A549 (cell line): ENCODE results near the gene FGF5. TPM values are rescaled to one million over a fixed set of nuclear protein-coding genes. Genes with fewer than 3 reads are reported as not detected.

ENCODE experiments used
- ATAC-seq, 2 experiments: fragments of 200-7000 bp in 1 of 2; fragments of >200 bp in 1 of 2; cut with Nextera tagmentation in 1 of 2; cut with Tn5 transposase in 1 of 2; 3 replicates each; pipeline versions ENCODE4 v1.8.0 to v1.9.1; 2018 to 2020; ENCODE audit warnings: mild to moderate bottlenecking in 1 of 2, moderate library complexity in 1 of 2
- CTCF ChIA-PET: fragments of 300-600 bp; sonication (Branson Sonifier 250); formaldehyde crosslinking; extraction: SDS; loops from one replicate; lab custom pipeline; 2021; ENCODE audit warnings: antibody characterized with exemption, inconsistent platforms; lab: Yijun Ruan, JAX
- POLR2A ChIA-PET: fragments of 350-600 bp; formaldehyde crosslinking; extraction: SDS; loops from one replicate; lab custom pipeline; 2021; ENCODE audit warnings: antibody characterized with exemption, inconsistent platforms; lab: Yijun Ruan, JAX
- DNase-seq, 2 experiments: peaks; one replicate each; pipeline versions ENCODE4 v3.0.0 to v3.0.0-alpha.2; 2011 to 2016; ENCODE audit warnings: low read depth in 1 of 2, low spot score in 1 of 2
- FAIRE-seq: peaks from 2 replicates; lab custom pipeline; 2011; peaks lifted over from hg19 to GRCh38; lab: Jason Lieb, UNC
- H3K27ac ChIP-seq, 2 experiments: fragments of >200 bp; sonication (Bioruptor Twin); formaldehyde crosslinking; 3 replicates each; pipeline ENCODE4 v1.5.1; 2016 to 2017
- H3K4me1 ChIP-seq: fragments of >200 bp; sonication (Bioruptor Twin); formaldehyde crosslinking; 3 replicates; pipeline ENCODE4 v1.6.1; 2016
- H3K4me2 ChIP-seq: fragments of >200 bp; sonication (Bioruptor Twin); formaldehyde crosslinking; 3 replicates; pipeline ENCODE4 v1.6.1; 2016
- H3K4me3 ChIP-seq: fragments of >200 bp; sonication (Bioruptor Twin); formaldehyde crosslinking; 3 replicates; pipeline ENCODE4 v1.5.1; 2016
- H3K9me3 ChIP-seq: fragments of >200 bp; sonication (Bioruptor Twin); formaldehyde crosslinking; 3 replicates; pipeline ENCODE4 v1.6.1; 2016
- ATOH8 ChIP-seq: fragments of 250-450 bp; sonication (Bioruptor Pico); IDR thresholded peaks from 2 replicates; pipeline ENCODE4 v1.5.0; 2020; ENCODE audit warnings: low read depth, mild to moderate bottlenecking, moderate library complexity
- BCL3 ChIP-seq: fragments of >200 bp; sonication (Bioruptor Twin); formaldehyde crosslinking; IDR thresholded peaks from 3 replicates; pipeline ENCODE4 v1.6.1; 2016
- CBX8 ChIP-seq: fragments of 200-600 bp; sonication (generic); IDR thresholded peaks from 2 replicates; pipeline ENCODE4 v1.6.1; 2016
- CTCF ChIP-seq: fragments of >200 bp; sonication (Bioruptor Twin); formaldehyde crosslinking; IDR thresholded peaks from 3 replicates; pipeline ENCODE4 v1.5.1; 2016
- E2F6 ChIP-seq: IDR thresholded peaks from 2 replicates; pipeline ENCODE4 v1.6.1; 2012; ENCODE audit warnings: low read depth, borderline replicate concordance
- ELK1 ChIP-seq: fragments of 150-350 bp; IDR thresholded peaks from 2 replicates; pipeline ENCODE4 v1.6.1; 2014; ENCODE audit warnings: low read depth, mild to moderate bottlenecking, low read length
- ESRRA ChIP-seq: fragments of 150-350 bp; IDR thresholded peaks from 2 replicates; pipeline ENCODE4 v1.6.1; 2014; ENCODE audit warnings: mild to moderate bottlenecking, low read length, borderline replicate concordance
- GATA3 ChIP-seq: IDR thresholded peaks from 2 replicates; pipeline ENCODE4 v1.6.1; 2012; ENCODE audit warnings: borderline replicate concordance
- HEYL ChIP-seq: fragments of 250-450 bp; sonication (Bioruptor Pico); IDR thresholded peaks from 2 replicates; pipeline ENCODE4 v1.8.0; 2021; ENCODE audit warnings: mild to moderate bottlenecking, moderate library complexity
- HMGXB4 ChIP-seq: fragments of 250-450 bp; sonication (Bioruptor Pico); IDR thresholded peaks from 2 replicates; pipeline ENCODE4 v1.5.0; 2021; ENCODE audit warnings: mild to moderate bottlenecking, moderate library complexity, borderline replicate concordance
- JUNB ChIP-seq: fragments of >200 bp; sonication (Bioruptor Twin); formaldehyde crosslinking; IDR thresholded peaks from 2 replicates; pipeline ENCODE4 v1.6.1; 2016
- KDM5A ChIP-seq: fragments of 200-600 bp; sonication (generic); IDR thresholded peaks from 2 replicates; pipeline ENCODE4 v1.6.1; 2016; ENCODE audit warnings: antibody characterized with exemption, mild to moderate bottlenecking
- MAX ChIP-seq: IDR thresholded peaks from 2 replicates; pipeline ENCODE4 v1.6.1; 2012
- POLR2A ChIP-seq: IDR thresholded peaks from 2 replicates; pipeline ENCODE4 v1.6.1; 2012; ENCODE audit warnings: mild to moderate bottlenecking, low read length
- RARB ChIP-seq: fragments of 250-450 bp; sonication (Bioruptor Pico); IDR thresholded peaks from 2 replicates; pipeline ENCODE4 v1.8.0; 2021; ENCODE audit warnings: mild to moderate bottlenecking, moderate library complexity
- RNF2 ChIP-seq: fragments of 200-600 bp; sonication (generic); IDR thresholded peaks from 2 replicates; pipeline ENCODE4 v1.6.1; 2016; ENCODE audit warnings: low read depth, mild to moderate bottlenecking, antibody characterized with exemption, moderate library complexity, borderline replicate concordance
- TP53 ChIP-seq: fragments of 250-450 bp; sonication (Bioruptor Pico); IDR thresholded peaks from 2 replicates; pipeline ENCODE4 v1.5.0; 2021; ENCODE audit warnings: mild to moderate bottlenecking, moderate library complexity
- ZC3H11A ChIP-seq: fragments of 450-650 bp; IDR thresholded peaks from 2 replicates; pipeline ENCODE4 v1.6.1; 2014; ENCODE audit warnings: antibody characterized with exemption, mild to moderate bottlenecking
- WGBS: methylation state at CpG from one replicate; pipeline ENCODE4 v1.1.6; 2017; ENCODE audit errors: missing lambda C conversion rate; 5-methylcytosine and 5-hydroxymethylcytosine counted together
- polyA plus RNA-seq, 4 experiments: library from polyadenylated mRNA; depleted of rRNA in 3 of 4; stranded (reverse); fragments of >200 nt; fragmentation: RNase III in 1 of 4; extraction: RNeasy Plus Mini Kit Qiagen cat#74134 plus additional on column Dnase treatment in 1 of 4; gene quantifications; 2 replicates in 3 of 4; 3 replicates in 1 of 4; pipeline ENCODE4 v1.2.3, GENCODE V29; 2011 to 2017

FGF5 gene
- polyA plus RNA-seq, 2 of the 4 experiments (the other 2 are of a cell fraction) = 0.21 TPM; not detected in 1

GRCh38 chr4:80334568-80334967 lies 68.1 kb downstream of the FGF5 start:
- no peak for FAIRE-seq
- ATAC-seq = no peak
- H3K27ac ChIP-seq = no peak overlapping the region
- ChIA-PET POLR2A (no interaction called here), CTCF (interaction anchor here (1.4 kb wide), 1 partner anchor 1382 kb away, joined by 4 read pairs; no protein-coding TSS in a partner anchor)
- no peak overlapping the region for H3K4me3 ChIP-seq
- WGBS = 41% methylated on average over 1 of the region's 1 CpG
- H3K4me1 ChIP-seq = 0 out of 3 replicates have a peak, but pooled peaks cover 4% of the 10 kb centered on the region
- no peak for DNase-seq
- no peaks in the 10 kb centered on the region for H3K9me3 ChIP-seq
- TF ChIP-seq POLR2A (no peak), HEYL (CRISPR knock-in tag) (no peak), GATA3 (no peak), ESRRA (no peak), JUNB (no peak), RNF2 (no peak), MAX (no peak), HMGXB4 (CRISPR knock-in tag) (no peak), RARB (CRISPR knock-in tag) (no peak), CTCF (no peak), ATOH8 (no peak), TP53 (CRISPR knock-in tag) (no peak), BCL3 (no peak), CBX8 (no peak), ELK1 (no peak)
- H3K4me2 ChIP-seq = no peak overlapping the region

- Histone ChIP-seq H3K4me2 (peak overlapping the region; percentile 88), H3K4me1 (0 out of 3 replicates have a peak, but pooled peaks cover 4% of the 10 kb centered on the region), H3K27ac (no peak overlapping the region), H3K4me3 (peak overlapping the region; percentile 48), H3K9me3 (no peaks in the 10 kb centered on the region)
- ATAC-seq (no peak), DNase-seq (no peak), FAIRE-seq (no peak)
- TF ChIP-seq ZC3H11A (no peak), KDM5A (no peak), E2F6 (no peak)
- CTCF ChIA-PET = interaction anchor here (0.6 to 1.4 kb wide), 4 partner anchors 70 to 1383 kb away, joined by 3 to 4 read pairs (median 4); no protein-coding TSS in a partner anchor
- POLR2A ChIA-PET = no interaction called here
- 9% methylated on average over 3 of the region's 3 CpGs for WGBS
These were observed 68.7 kb downstream of the FGF5 start for GRCh38 chr4:80335226-80335553.
